Activated T-helper 2 cell treated with anti-CD3 and anti-CD28 coated beads, Interferon-gamma antibody, Interleukin-2, Interleukin-4, amounts not matched to agents 10 μg/mL and 5 μg/mL and 100 μg/mL, durations not matched to agents 14 hours and 24 hours and 36 hours (primary cell): Measurements from ENCODE around the gene FREM1. TPM values are rescaled to one million over a fixed set of nuclear protein-coding genes. Genes with fewer than 3 reads are reported as not detected.

Source experiments
- DNase-seq: peaks from one replicate; pipeline ENCODE4 v3.0.0; 2021; ENCODE audit warnings: low spot score
- H3K27ac Mint-ChIP-seq: one replicate; pipeline ENCODE4 v1.8.0; 2021; ENCODE audit warnings: mixed read lengths
- H3K27me3 Mint-ChIP-seq: one replicate; pipeline ENCODE4 v1.8.0; 2021; ENCODE audit warnings: low read depth, mixed read lengths
- H3K36me3 Mint-ChIP-seq: one replicate; pipeline ENCODE4 v1.8.0; 2021; ENCODE audit warnings: low read depth, mixed read lengths
- H3K4me1 Mint-ChIP-seq: one replicate; pipeline ENCODE4 v1.8.0; 2021; ENCODE audit warnings: low read depth, mixed read lengths
- H3K4me3 Mint-ChIP-seq: one replicate; pipeline ENCODE4 v1.8.0; 2021; ENCODE audit warnings: low read depth, mild to moderate bottlenecking, moderate library complexity, mixed read lengths
- H3K9me3 Mint-ChIP-seq: one replicate; pipeline ENCODE4 v1.8.0; 2021; ENCODE audit warnings: mixed read lengths
- intact Hi-C: fragments of 100-400 bp; cut with micrococcal nuclease; formaldehyde crosslinking; loops from one replicate; pipeline ENCODE4 v1.15.1; 2023
- total RNA-seq: library from RNA; stranded (reverse); gene quantifications from 2 replicates; pipeline ENCODE4 v1.2.3, GENCODE V29; 2022

FREM1 gene
- total RNA-seq, 1 donor from 2014 or later = not detected

- Mint-ChIP-seq H3K27ac (no peak overlapping the region), H3K27me3 (no peaks in the 10 kb centered on the region), H3K4me1 (peaks cover 41% of the 10 kb centered on the region), H3K36me3 (peaks cover 36% of the 10 kb centered on the region), H3K4me3 (no peak overlapping the region), H3K9me3 (no peaks in the 10 kb centered on the region)
- intact Hi-C loops = no loop called here
- DNase-seq = no peak
Measured at GRCh38 chr9:14690948-14691730, 219.1 kb downstream of the FREM1 start.

GRCh38 chr9:14687042-14687719 is 223.0 kb downstream of the FREM1 start:
- intact Hi-C loops = no loop called here
- DNase-seq = no peak
- Mint-ChIP-seq H3K27ac (no peak overlapping the region), H3K9me3 (no peaks in the 10 kb centered on the region), H3K36me3 (peaks cover 63% of the 10 kb centered on the region), H3K4me1 (peaks cover 31% of the 10 kb centered on the region), H3K27me3 (no peaks in the 10 kb centered on the region), H3K4me3 (no peak overlapping the region)

GRCh38 chr9:14686168-14686567 is 224.1 kb downstream of the FREM1 start:
- Mint-ChIP-seq H3K27ac (no peak overlapping the region), H3K4me1 (peaks cover 23% of the 10 kb centered on the region), H3K27me3 (no peaks in the 10 kb centered on the region), H3K4me3 (no peak overlapping the region), H3K9me3 (no peaks in the 10 kb centered on the region), H3K36me3 (peaks cover 68% of the 10 kb centered on the region)
- intact Hi-C loops = no loop called here
- no peak for DNase-seq

Other genes starting within 250 kb of the FREM1 start
- 13.3 and 14.2 TPM in 2 replicates for gene ZDHHC21, start 217.0 kb downstream of the FREM1 start, total RNA-seq
- not detected in 2 replicates for gene CER1, start 187.7 kb downstream of the FREM1 start, total RNA-seq